Hepatic stellate cell (primary cell): ENCODE results near the gene NPTX1.

Source experiments
- DNase-seq: peaks from one replicate; pipeline ENCODE4 v3.0.0; 2011; ENCODE audit warnings: low spot score

Gene NPTX1

GRCh38 chr17:80426671-80427326 is 49.6 kb downstream of the NPTX1 start:
- DNase-seq = peak; percentile 92

DNA sequence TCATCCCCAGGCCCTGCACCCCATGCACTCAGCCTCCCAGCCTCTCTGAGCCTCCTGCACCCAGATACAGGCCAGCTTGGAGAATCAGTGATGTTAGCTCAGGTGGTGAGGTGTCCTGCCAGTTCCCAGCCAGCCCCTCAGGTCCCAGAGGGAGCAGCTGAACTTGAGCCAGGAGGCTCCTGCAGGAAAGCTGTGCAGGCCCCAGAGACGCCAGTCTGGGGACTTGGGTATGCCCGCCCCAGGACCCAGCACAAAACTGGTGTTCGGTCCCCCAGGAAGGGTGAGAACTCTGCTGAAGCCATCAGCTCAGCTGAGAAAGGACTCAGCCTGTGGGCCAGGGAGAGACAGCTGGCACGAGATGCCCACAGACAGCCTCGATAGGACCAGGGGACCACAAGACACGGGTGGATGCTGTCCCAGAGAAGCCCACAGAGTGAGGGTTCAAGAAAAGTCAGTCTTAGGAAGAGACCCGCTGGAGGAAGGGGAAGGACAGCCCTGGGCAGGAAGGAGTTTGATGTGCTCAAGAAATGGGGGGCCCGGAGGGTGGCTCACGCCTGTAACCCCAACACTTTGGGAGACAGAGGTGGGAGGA is 50.5 kb downstream of the NPTX1 start:
- no peak for DNase-seq

- no peak for DNase-seq
Measured at GRCh38 chr17:80424878-80425765, 51.3 kb downstream of the NPTX1 start.

DNA sequence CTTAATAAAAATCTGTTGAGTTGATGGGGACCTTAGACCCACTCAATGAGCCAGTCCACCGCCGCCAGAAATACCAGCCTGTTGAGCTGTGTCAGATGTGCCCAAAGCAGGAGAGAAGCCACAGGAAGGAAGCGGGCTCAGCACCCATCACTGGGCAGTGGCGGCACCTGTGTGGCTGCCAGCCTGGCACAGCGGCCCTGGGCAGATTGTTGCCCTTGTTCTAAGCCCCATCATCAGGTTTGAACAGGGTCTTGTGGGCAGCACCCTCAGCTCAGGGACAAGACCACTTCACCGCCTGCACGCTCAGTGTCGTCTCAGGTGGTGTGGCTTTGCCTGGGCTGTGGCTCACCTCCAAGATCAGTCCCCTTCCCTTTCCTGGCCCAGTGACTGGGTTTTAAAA is 52.1 kb downstream of the NPTX1 start:
- no peak for DNase-seq

GRCh38 chr17:80423536-80424225 is 52.7 kb downstream of the NPTX1 start:
- DNase-seq = no peak

DNA sequence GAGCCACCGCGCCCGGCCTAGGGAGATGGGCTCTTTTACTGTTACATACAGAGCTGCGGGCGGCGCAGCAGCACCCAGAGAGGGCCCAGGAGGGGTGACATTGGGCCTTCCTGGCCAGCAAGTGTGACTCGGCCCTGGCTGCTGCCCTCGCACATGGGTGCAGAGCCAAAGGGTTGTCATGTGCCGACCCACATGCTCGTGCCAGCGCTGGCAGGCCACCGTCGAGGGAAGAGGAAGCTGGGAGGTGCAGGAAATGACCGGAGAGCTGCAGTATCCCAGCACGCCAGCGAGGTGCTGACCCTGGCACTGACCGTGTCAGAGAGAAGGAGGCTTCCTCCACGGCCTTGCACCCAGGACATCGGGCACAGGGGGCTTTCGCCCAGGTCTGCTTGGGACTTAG is 53.4 kb downstream of the NPTX1 start:
- no peak for DNase-seq

DNA sequence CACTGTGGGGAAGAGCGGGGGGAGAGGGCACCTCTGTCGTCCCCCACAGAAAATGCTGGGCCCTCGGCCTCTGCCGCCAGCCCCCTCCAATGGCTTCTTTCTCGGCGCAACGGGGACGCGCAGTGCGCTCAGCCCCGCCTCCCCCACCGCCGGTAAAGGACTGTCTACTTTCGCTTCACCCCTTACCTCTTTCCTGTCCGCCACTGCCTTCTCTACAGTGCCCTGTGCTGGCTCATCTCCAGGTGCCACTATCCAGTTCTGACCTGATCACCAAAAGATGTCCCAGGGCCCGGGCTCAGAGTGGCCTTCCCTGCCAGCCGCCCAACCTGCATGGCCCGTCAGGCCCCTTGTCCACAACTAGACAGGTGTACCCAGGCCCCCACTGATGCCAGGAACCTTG is 54.1 kb downstream of the NPTX1 start:
- no peak for DNase-seq

- DNase-seq = no peak
Measured at GRCh38 chr17:80421381-80422090, 54.9 kb downstream of the NPTX1 start.

DNA sequence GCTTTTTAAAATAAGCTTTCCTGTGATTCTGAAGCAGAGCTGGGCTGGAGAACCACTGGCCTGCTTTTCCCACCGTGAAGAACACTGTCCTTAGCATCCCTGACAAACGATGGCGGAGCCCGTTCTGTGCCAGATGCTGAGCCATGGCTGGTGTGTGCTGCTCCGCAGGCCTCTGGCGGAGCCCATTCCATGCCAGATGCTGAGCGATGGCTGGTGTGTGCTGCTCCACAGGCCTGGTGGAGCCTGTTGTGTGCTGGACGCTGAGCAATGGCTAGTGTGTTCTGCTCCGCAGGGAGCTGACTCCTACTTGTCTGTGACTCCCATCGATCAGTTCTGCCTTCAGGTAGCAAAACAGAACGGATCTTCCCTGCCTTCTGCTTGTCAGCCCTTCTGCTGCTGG is 57.2 kb downstream of the NPTX1 start:
- no peak for DNase-seq

- no peak for DNase-seq
Measured at GRCh38 chr17:80418589-80418988, 57.8 kb downstream of the NPTX1 start.
